Activated B cell treated with CpG ODN at 0.5 μM for 24 hours (primary cell): ENCODE results near the gene MYO1A. TPM values are rescaled to one million over a fixed set of nuclear protein-coding genes. Genes with fewer than 3 reads are reported as not detected.

Source experiments
- ATAC-seq: fragments of 200-7000 bp; cut with Tn5 transposase; one replicate; pipeline ENCODE4 v1.10.0; 2021; ENCODE audit warnings: low read depth, mild to moderate bottlenecking, moderate library complexity
- CTCF ChIA-PET: fragments of 350-600 bp; sonication (Branson Sonifier 250); formaldehyde crosslinking; loops from one replicate; lab custom pipeline; 2021; ENCODE audit warnings: antibody characterized with exemption; lab: Charles Lee
- POLR2A ChIA-PET: fragments of 350-600 bp; sonication (Branson Sonifier 250); formaldehyde crosslinking; loops from one replicate; lab custom pipeline; 2021; ENCODE audit warnings: antibody characterized with exemption; lab: Charles Lee
- DNase-seq: peaks from one replicate; pipeline ENCODE4 v3.0.0; 2022
- H3K27ac Mint-ChIP-seq: one replicate; pipeline ENCODE4 v1.8.0; 2020; ENCODE audit warnings: mixed read lengths
- H3K27me3 Mint-ChIP-seq: one replicate; pipeline ENCODE4 v1.8.0; 2021; ENCODE audit warnings: mixed read lengths
- H3K36me3 Mint-ChIP-seq: one replicate; pipeline ENCODE4 v1.8.0; 2021; ENCODE audit warnings: low read depth, mixed read lengths
- H3K4me1 Mint-ChIP-seq: one replicate; pipeline ENCODE4 v1.8.0; 2021; ENCODE audit warnings: mixed read lengths
- H3K4me3 Mint-ChIP-seq: one replicate; pipeline ENCODE4 v1.8.0; 2020; ENCODE audit warnings: mild to moderate bottlenecking, mixed read lengths
- H3K9me3 Mint-ChIP-seq: one replicate; pipeline ENCODE4 v1.8.0; 2020; ENCODE audit warnings: mixed read lengths
- CTCF ChIP-seq: fragments of 200-600 bp; IDR thresholded peaks from one replicate; pipeline ENCODE4 v1.8.0; 2022; ENCODE audit warnings: antibody characterized with exemption, mild to moderate bottlenecking
- intact Hi-C: fragments of 100-400 bp; cut with micrococcal nuclease; formaldehyde crosslinking; loops from one replicate; pipeline ENCODE4 v1.15.1; 2024
- total RNA-seq: library from RNA; stranded (reverse); gene quantifications from 2 replicates; pipeline ENCODE4 v1.2.3, GENCODE V29; 2022

Gene MYO1A
- total RNA-seq, 1 donor from 2014 or later = 0.71 TPM

- H3K27me3 Mint-ChIP-seq = no peaks in the 10 kb centered on the region
- POLR2A ChIA-PET = interaction anchor here (0.8 to 17.0 kb wide), 4 partner anchors 3 to 31 kb away, joined by 3 to 692 read pairs (median 514); partner anchors contain the start of genes LRP1, NAB2, NEMP1 and STAT6
- CTCF ChIA-PET = interaction anchor here (1.0 to 10.6 kb wide), 3 partner anchors 10 to 28 kb away, joined by 3 to 102 read pairs (median 18); no protein-coding TSS in a partner anchor
- intact Hi-C loops = no loop called here
- no peak for ATAC-seq
- no peak for TF ChIP-seq CTCF
- H3K36me3 Mint-ChIP-seq = peaks cover 86% of the 10 kb centered on the region
- no peak overlapping the region for H3K4me3 Mint-ChIP-seq
- H3K4me1 Mint-ChIP-seq = peaks cover 54% of the 10 kb centered on the region
- no peaks in the 10 kb centered on the region for H3K9me3 Mint-ChIP-seq
- H3K27ac Mint-ChIP-seq = peak overlapping the region; percentile 63
- no peak for DNase-seq
Observed at GRCh38 chr12:57096748-57097553, 47.0 kb upstream of the MYO1A start.

- ChIA-PET POLR2A (interaction anchor here (0.8 to 17.0 kb wide), 4 partner anchors 2 to 32 kb away, joined by 3 to 692 read pairs (median 514); partner anchors contain the start of genes LRP1, NAB2, NEMP1 and STAT6), CTCF (interaction anchor here (4.4 to 10.6 kb wide), 2 partner anchors 16 to 26 kb away, joined by 45 to 102 read pairs; partner anchors contain the start of gene STAT6)
- no peak for TF ChIP-seq CTCF
- no peak for DNase-seq
- Mint-ChIP-seq H3K27ac (peak overlapping the region; percentile 77), H3K9me3 (no peaks in the 10 kb centered on the region), H3K4me1 (peaks cover 56% of the 10 kb centered on the region), H3K4me3 (no peak overlapping the region), H3K36me3 (peaks cover 83% of the 10 kb centered on the region), H3K27me3 (no peaks in the 10 kb centered on the region)
- intact Hi-C loops = no loop called here
- no peak for ATAC-seq
Observed at GRCh38 chr12:57096099-57096572, 46.2 kb upstream of the MYO1A start.

- Mint-ChIP-seq H3K9me3 (no peaks in the 10 kb centered on the region), H3K4me1 (peaks cover 62% of the 10 kb centered on the region), H3K27ac (peak overlapping the region; percentile 77), H3K4me3 (no peak overlapping the region), H3K27me3 (no peaks in the 10 kb centered on the region), H3K36me3 (peaks cover 86% of the 10 kb centered on the region)
- ChIA-PET POLR2A (interaction anchor here (16.5 kb wide), 2 partner anchors 9 to 21 kb away, joined by 337 to 692 read pairs; partner anchors contain the start of genes NEMP1 and STAT6), CTCF (interaction anchor here (4.4 to 10.6 kb wide), 2 partner anchors 16 to 25 kb away, joined by 45 to 102 read pairs; partner anchors contain the start of gene STAT6)
- ATAC-seq (no peak), DNase-seq (no peak)
- intact Hi-C loops = loop anchor here (2.0 kb wide), 1 partner anchor 17 kb away; the partner anchor contains the start of gene NEMP1
- TF ChIP-seq CTCF = no peak
Observed at GRCh38 chr12:57095440-57095839, 45.5 kb upstream of the MYO1A start.

DNA sequence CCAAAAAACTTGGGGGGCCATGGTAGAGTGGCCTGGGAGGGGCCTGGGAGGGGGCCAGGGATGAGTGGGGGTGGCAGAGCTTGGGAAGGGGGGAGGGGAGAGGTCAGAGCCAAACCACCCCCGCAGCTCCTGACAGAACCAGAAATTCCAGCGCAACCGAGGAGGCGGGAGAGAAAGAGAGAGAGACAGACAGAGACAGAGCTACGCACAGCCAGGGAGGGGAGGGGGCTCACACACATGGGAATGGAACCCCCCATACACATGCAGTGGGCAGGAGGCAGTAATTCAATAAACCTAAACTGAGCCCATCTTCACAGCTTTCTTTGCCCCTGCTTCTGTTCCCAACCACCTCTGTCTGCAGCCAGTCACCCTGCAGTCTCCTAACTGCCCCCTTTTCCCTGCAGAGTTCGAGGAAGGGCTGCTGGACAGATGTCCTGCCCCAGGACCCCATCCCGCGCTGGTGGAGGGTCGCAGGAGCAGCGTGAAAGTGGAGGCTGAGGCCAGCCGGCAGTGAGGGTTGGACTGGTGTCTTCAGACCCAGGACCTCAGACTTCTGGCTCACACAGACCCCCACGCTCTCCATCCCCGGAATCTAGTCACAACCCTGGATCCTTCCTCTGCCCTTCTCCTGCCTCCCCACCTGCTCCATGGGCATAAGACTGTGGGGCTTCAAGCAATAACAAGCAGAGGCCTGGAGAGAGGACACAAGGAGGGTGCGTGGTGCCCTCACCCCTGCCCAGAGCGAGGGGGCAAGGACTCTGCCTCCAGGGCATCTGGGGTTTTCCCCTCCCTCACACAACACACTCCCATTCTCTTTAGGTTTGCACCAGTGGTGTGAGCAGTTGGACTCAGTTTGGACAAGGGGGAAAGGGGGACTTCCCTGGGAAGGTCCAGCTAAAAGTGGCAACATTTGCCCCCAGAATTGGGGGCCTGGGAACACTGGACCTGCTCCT is 44.6 kb upstream of the MYO1A start:
- ATAC-seq (no peak), DNase-seq (no peak)
- ChIA-PET CTCF (interaction anchor here (0.8 to 10.6 kb wide), 5 partner anchors 16 to 93 kb away, joined by 3 to 102 read pairs (median 4); partner anchors contain the start of genes NEMP1 and STAT6), POLR2A (interaction anchor here (0.6 to 16.5 kb wide), 6 partner anchors 9 to 400 kb away, joined by 3 to 692 read pairs (median 4); partner anchors contain the start of genes LRP1, NEMP1 and STAT6)
- intact Hi-C loops = loop anchor here (1.0 to 2.0 kb wide), 2 partner anchors 16 kb away; partner anchors contain the start of gene NEMP1
- H3K4me3 Mint-ChIP-seq = peak overlapping the region; percentile 47
- H3K9me3 Mint-ChIP-seq = no peaks in the 10 kb centered on the region
- peak overlapping the region; percentile 91 for H3K27ac Mint-ChIP-seq
- TF ChIP-seq CTCF = no peak
- peaks cover 78% of the 10 kb centered on the region for H3K36me3 Mint-ChIP-seq
- H3K27me3 Mint-ChIP-seq = no peaks in the 10 kb centered on the region
- peaks cover 70% of the 10 kb centered on the region for H3K4me1 Mint-ChIP-seq
